Measurements from ENCODE around the gene THRA.

- TF ChIP-seq, protein P1, sequence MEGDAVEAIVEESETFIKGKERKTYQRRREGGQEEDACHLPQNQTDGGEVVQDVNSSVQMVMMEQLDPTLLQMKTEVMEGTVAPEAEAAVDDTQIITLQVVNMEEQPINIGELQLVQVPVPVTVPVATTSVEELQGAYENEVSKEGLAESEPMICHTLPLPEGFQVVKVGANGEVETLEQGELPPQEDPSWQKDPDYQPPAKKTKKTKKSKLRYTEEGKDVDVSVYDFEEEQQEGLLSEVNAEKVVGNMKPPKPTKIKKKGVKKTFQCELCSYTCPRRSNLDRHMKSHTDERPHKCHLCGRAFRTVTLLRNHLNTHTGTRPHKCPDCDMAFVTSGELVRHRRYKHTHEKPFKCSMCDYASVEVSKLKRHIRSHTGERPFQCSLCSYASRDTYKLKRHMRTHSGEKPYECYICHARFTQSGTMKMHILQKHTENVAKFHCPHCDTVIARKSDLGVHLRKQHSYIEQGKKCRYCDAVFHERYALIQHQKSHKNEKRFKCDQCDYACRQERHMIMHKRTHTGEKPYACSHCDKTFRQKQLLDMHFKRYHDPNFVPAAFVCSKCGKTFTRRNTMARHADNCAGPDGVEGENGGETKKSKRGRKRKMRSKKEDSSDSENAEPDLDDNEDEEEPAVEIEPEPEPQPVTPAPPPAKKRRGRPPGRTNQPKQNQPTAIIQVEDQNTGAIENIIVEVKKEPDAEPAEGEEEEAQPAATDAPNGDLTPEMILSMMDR (IDR thresholded peaks at IDR 0.05; ENCODE audit: low read depth, low read length, poor library complexity, severe bottlenecking), result no peak
- no peak for TF ChIP-seq EZH2phosphoT487 (IDR thresholded peaks at IDR 0.05; ENCODE audit: borderline replicate concordance, low read length)
These were observed 35.4 kb downstream of the THRA start for GRCh38 chr17:40097931-40098845.

All from DOHH2 (cell line).